DND-41 (cell line): ENCODE data around the gene PLEKHJ1.

Experiments used
- CTCF ChIP-seq: IDR thresholded peaks from 2 replicates; pipeline ENCODE4 v1.5.1; 2012; ENCODE audit warnings: borderline replicate concordance, low read length, moderate library complexity, mild to moderate bottlenecking; ENCODE audit not compliant: poor library complexity, severe bottlenecking; ENCODE audit errors: extremely low read depth
- EZH2 ChIP-seq: IDR thresholded peaks from 3 replicates; pipeline ENCODE4 v1.6.1; 2012; ENCODE audit warnings: borderline replicate concordance, low read depth, mild to moderate bottlenecking, moderate library complexity, low read length, inconsistent platforms; ENCODE audit not compliant: severe bottlenecking

- no peak for TF ChIP-seq CTCF
- no peak for TF ChIP-seq EZH2
These were observed 7.9 kb upstream of the PLEKHJ1 start for GRCh38 chr19:2244125-2244411.
